ENCODE data around the gene PISD. TPM values are rescaled to one million over a fixed set of nuclear protein-coding genes. Genes with fewer than 3 reads are reported as not detected.

Gene PISD
- total and polyA plus RNA-seq, 12 donors = 25.1 to 99.5 (median 64.8) TPM

GRCh38 chr22:31614781-31615490 lies 47.1 kb downstream of the PISD start:
- Histone ChIP-seq H3K4me3 (no peak overlapping the region), H3K4me1 (replicated peaks in 1 of 2) (peaks cover 0 to 32% of the 10 kb centered on the region in 2 donors), H3K9me3 (replicated peaks in 1 of 3) (no peaks in the 10 kb centered on the region), H3K36me3 (replicated peaks in 1 of 2) (peaks cover 0 to 30% of the 10 kb centered on the region in 2 donors), H3K27ac (peak overlapping the region in 2 of 5 donors; percentile 20 to 71), H3K27me3 (no peaks in the 10 kb centered on the region)
- DNase-seq = no peak
- intact Hi-C loops (cut with DNase I) = no loop called here
- TF ChIP-seq CTCF (IDR thresholded peaks at IDR 0.05) (no peak), POLR2A (IDR thresholded peaks at IDR 0.05) (no peak)
- 70 to 100% (median 77%) methylated on average over 1 to 18 of the region's 18 CpGs; no CpG with 5 or more reads in 1 of the 4 donors for WGBS, 4 donors

GRCh38 chr22:31613904-31614296 lies 48.1 kb downstream of the PISD start:
- intact Hi-C loops (cut with DNase I) = no loop called here
- no peaks in the 10 kb centered on the region for H3K9me3 ChIP-seq (replicated peaks in 1 of 3)
- TF ChIP-seq CTCF (IDR thresholded peaks at IDR 0.05) (no peak), POLR2A (IDR thresholded peaks at IDR 0.05) (no peak)
- DNase-seq = peak in 1 of 7 donors; percentile 15
- no peak overlapping the region for H3K4me3 ChIP-seq
- H3K27ac ChIP-seq = peak overlapping the region in 1 of 5 donors; percentile 71
- peaks cover 0 to 32% of the 10 kb centered on the region in 2 donors for H3K4me1 ChIP-seq (replicated peaks in 1 of 2)
- H3K36me3 ChIP-seq (replicated peaks in 1 of 2) = peaks cover 0 to 20% of the 10 kb centered on the region in 2 donors
- H3K27me3 ChIP-seq = no peaks in the 10 kb centered on the region
- 82 to 90% (median 87%) methylated on average over 7 to 10 of the region's 10 CpGs for WGBS, 4 donors

GRCh38 chr22:31613286-31613903 lies 48.6 kb downstream of the PISD start:
- Histone ChIP-seq H3K27ac (no peak overlapping the region), H3K27me3 (no peaks in the 10 kb centered on the region), H3K9me3 (replicated peaks in 1 of 3) (no peaks in the 10 kb centered on the region), H3K4me1 (replicated peaks in 1 of 2) (peaks cover 0 to 32% of the 10 kb centered on the region in 2 donors), H3K4me3 (no peak overlapping the region), H3K36me3 (replicated peaks in 1 of 2) (peaks cover 0 to 15% of the 10 kb centered on the region in 2 donors)
- peak in 1 of 7 donors; percentile 10 for DNase-seq
- intact Hi-C loops (cut with DNase I) = no loop called here
- whole genome bisulfite sequencing, 4 donors = 93 to 98% (median 94%) methylated on average over 8 to 23 of the region's 23 CpGs
- TF ChIP-seq CTCF (IDR thresholded peaks at IDR 0.05) (no peak), POLR2A (IDR thresholded peaks at IDR 0.05) (no peak)

GRCh38 chr22:31612891-31613285 lies 49.1 kb downstream of the PISD start:
- 86 to 97% (median 91%) methylated on average over 10 to 12 of the region's 12 CpGs for WGBS, 4 donors
- intact Hi-C loops (cut with DNase I) = no loop called here

More at GRCh38 chr22:31612891-31613285, 49.1 kb downstream of the PISD start:
- H3K4me1 ChIP-seq (replicated peaks in 1 of 2) = peaks cover 0 to 32% of the 10 kb centered on the region in 2 donors
- H3K4me3 ChIP-seq = no peak overlapping the region
- TF ChIP-seq CTCF (IDR thresholded peaks at IDR 0.05) = no peak
- no peak overlapping the region for H3K27ac ChIP-seq
- H3K9me3 ChIP-seq (replicated peaks in 1 of 3) = no peaks in the 10 kb centered on the region
- peaks cover 0 to 10% of the 10 kb centered on the region in 2 donors for H3K36me3 ChIP-seq (replicated peaks in 1 of 2)
- no peaks in the 10 kb centered on the region for H3K27me3 ChIP-seq
- DNase-seq = peak in 1 of 7 donors; percentile 8

Measured in adrenal gland (tissue), 12 donors.